Islet precursor cell (in vitro differentiated cells): ENCODE results near the gene PRDX6.
A peak's percentile ranks its signal among the peaks of the same experiment; 100 is the strongest.
"Not testable (repeated sequence)": the region's sequence is repeated elsewhere in the genome, so short reads cannot be mapped to it uniquely, and the experiment has no call there.

Experiments
- DNase-seq: peaks from one replicate; pipeline ENCODE4 v3.0.0-alpha.2; 2018

PRDX6 gene

GRCh38 chr1:173502104-173502503, 25.0 kb downstream of the PRDX6 start:
- DNase-seq: no peak

- no peak for DNase-seq
Measured at GRCh38 chr1:173503391-173503790, 26.3 kb downstream of the PRDX6 start.

GRCh38 chr1:173504268-173504667, 27.1 kb downstream of the PRDX6 start:
- no peak for DNase-seq

GRCh38 chr1:173505391-173505790, 28.3 kb downstream of the PRDX6 start:
- DNase-seq: no peak

GRCh38 chr1:173506437-173506836, 29.3 kb downstream of the PRDX6 start:
- DNase-seq: no peak

- peak; percentile 61 for DNase-seq
Measured at GRCh38 chr1:173507205-173507846, 30.2 kb downstream of the PRDX6 start.

GRCh38 chr1:173507847-173508209, 30.7 kb downstream of the PRDX6 start:
- DNase-seq: no peak

GRCh38 chr1:173508541-173508940, 31.4 kb downstream of the PRDX6 start:
- DNase-seq: no peak

GRCh38 chr1:173509797-173510196, 32.7 kb downstream of the PRDX6 start:
- no peak for DNase-seq

- not testable (repeated sequence) for DNase-seq
Measured at GRCh38 chr1:173514503-173514902, 37.4 kb downstream of the PRDX6 start.

- no peak for DNase-seq
Measured at GRCh38 chr1:173520799-173521198, 43.7 kb downstream of the PRDX6 start.

GRCh38 chr1:173523329-173523728, 46.2 kb downstream of the PRDX6 start:
- no peak for DNase-seq

- no peak for DNase-seq
Measured at GRCh38 chr1:173525926-173526325, 48.8 kb downstream of the PRDX6 start.

GRCh38 chr1:173527151-173527826, 50.2 kb downstream of the PRDX6 start:
- DNase-seq: no peak

- DNase-seq: no peak
Measured at GRCh38 chr1:173529106-173529505, 52.0 kb downstream of the PRDX6 start.

GRCh38 chr1:173530795-173531693, 53.9 kb downstream of the PRDX6 start:
- no peak for DNase-seq

- no peak for DNase-seq
Measured at GRCh38 chr1:173532237-173532636, 55.1 kb downstream of the PRDX6 start.

- DNase-seq: no peak
Measured at GRCh38 chr1:173536223-173536622, 59.1 kb downstream of the PRDX6 start.
